Measurements from ENCODE around the gene ONECUT3. TPM values are rescaled to one million over a fixed set of nuclear protein-coding genes. Genes with fewer than 3 reads are reported as not detected.

ONECUT3 gene
- total RNA-seq, 2 donors from 2014 or later, result 0.26 TPM; not detected in 1

- no peak for TF ChIP-seq POLR2A (IDR thresholded peaks at IDR 0.05)
- TF ChIP-seq, protein P1, sequence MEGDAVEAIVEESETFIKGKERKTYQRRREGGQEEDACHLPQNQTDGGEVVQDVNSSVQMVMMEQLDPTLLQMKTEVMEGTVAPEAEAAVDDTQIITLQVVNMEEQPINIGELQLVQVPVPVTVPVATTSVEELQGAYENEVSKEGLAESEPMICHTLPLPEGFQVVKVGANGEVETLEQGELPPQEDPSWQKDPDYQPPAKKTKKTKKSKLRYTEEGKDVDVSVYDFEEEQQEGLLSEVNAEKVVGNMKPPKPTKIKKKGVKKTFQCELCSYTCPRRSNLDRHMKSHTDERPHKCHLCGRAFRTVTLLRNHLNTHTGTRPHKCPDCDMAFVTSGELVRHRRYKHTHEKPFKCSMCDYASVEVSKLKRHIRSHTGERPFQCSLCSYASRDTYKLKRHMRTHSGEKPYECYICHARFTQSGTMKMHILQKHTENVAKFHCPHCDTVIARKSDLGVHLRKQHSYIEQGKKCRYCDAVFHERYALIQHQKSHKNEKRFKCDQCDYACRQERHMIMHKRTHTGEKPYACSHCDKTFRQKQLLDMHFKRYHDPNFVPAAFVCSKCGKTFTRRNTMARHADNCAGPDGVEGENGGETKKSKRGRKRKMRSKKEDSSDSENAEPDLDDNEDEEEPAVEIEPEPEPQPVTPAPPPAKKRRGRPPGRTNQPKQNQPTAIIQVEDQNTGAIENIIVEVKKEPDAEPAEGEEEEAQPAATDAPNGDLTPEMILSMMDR (IDR thresholded peaks at IDR 0.05), result no peak
- DNase-seq, result no peak
- peaks cover 0 to 38% of the 10 kb centered on the region in 2 donors for H3K27me3 ChIP-seq
These were observed 23.8 kb downstream of the ONECUT3 start for GRCh38 chr19:1777149-1777548.

GRCh38 chr19:1779574-1779973 is 26.3 kb downstream of the ONECUT3 start:
- no peak overlapping the region for H3K27ac ChIP-seq
- no peak overlapping the region for H3K4me3 ChIP-seq
- peaks cover 0 to 5% (median 0%) of the 10 kb centered on the region in 3 donors for H3K9me3 ChIP-seq
- peaks cover 0 to 38% of the 10 kb centered on the region in 2 donors for H3K27me3 ChIP-seq
- no peaks in the 10 kb centered on the region for H3K36me3 ChIP-seq (replicated peaks in 1 of 2; ENCODE audit: insufficient read depth in 1 of 2, low read depth in 2 of 2)
- DNase-seq (no peak), ATAC-seq (no peak)
- intact Hi-C loops (cut with DNase I), result no loop called here
- no peaks in the 10 kb centered on the region for H3K4me1 ChIP-seq
- TF ChIP-seq, protein P1 (IDR thresholded peaks at IDR 0.05), result no peak
- no peak for TF ChIP-seq POLR2A (IDR thresholded peaks at IDR 0.05)
- 14 to 15% methylated on average over 16 of the region's 16 CpGs for WGBS, 2 donors

More at GRCh38 chr19:1777149-1777548, 23.8 kb downstream of the ONECUT3 start:
- Histone ChIP-seq H3K9me3 (peaks cover 0 to 5% (median 0%) of the 10 kb centered on the region in 3 donors), H3K4me3 (no peak overlapping the region), H3K4me1 (no peaks in the 10 kb centered on the region), H3K36me3 (replicated peaks in 1 of 2; ENCODE audit: insufficient read depth in 1 of 2, low read depth in 2 of 2) (no peaks in the 10 kb centered on the region), H3K27ac (no peak overlapping the region)
- intact Hi-C loops (cut with DNase I), result no loop called here
- ATAC-seq, result no peak
- 43 to 54% methylated on average over 8 to 10 of the region's 10 CpGs for WGBS, 2 donors

DNA sequence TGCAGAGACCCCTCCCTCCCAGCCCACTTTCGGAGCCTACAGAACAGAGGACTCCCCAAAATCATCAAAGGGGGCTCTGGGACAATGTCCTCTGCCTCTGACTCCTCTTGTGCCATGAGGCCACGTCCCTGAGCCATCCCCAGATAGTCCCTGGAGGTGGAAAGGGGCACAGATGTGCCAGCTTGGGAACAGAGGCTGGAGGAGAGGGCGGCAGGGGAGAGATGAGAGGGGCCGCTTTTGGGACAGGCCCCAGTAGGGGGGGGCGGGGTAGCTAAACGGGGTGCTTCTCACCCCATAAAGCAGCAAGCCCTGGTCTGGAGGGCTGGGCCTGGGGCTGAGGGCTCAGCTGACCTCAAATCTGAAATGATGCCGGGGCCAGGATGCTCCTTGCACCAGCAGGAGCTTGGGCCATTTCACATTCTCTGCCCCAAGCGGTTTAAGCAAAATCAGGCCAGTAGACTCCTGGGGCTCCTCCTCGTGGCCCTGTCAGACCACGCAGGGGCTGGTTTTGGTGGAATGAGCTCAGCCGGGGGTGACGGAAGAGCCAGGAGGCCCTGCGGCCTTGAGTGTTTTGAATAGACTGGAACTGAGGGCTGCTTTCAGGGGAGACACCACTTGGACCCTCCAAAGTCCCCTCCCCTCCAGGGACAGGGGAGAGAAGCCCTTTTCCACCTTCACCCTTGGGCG is 27.1 kb downstream of the ONECUT3 start:
- DNase-seq (no peak), ATAC-seq (no peak)
- intact Hi-C loops (cut with DNase I), result no loop called here
- Histone ChIP-seq H3K4me3 (no peak overlapping the region), H3K4me1 (no peaks in the 10 kb centered on the region), H3K36me3 (replicated peaks in 1 of 2; ENCODE audit: insufficient read depth in 1 of 2, low read depth in 2 of 2) (no peaks in the 10 kb centered on the region), H3K27me3 (peaks cover 0 to 30% of the 10 kb centered on the region in 2 donors), H3K9me3 (peaks cover 0 to 5% (median 0%) of the 10 kb centered on the region in 3 donors), H3K27ac (no peak overlapping the region)
- TF ChIP-seq, protein P1 (IDR thresholded peaks at IDR 0.05), result no peak
- no peak for TF ChIP-seq POLR2A (IDR thresholded peaks at IDR 0.05)
- WGBS, 2 donors, result 19 to 24% methylated on average over 4 to 14 of the region's 14 CpGs

DNA sequence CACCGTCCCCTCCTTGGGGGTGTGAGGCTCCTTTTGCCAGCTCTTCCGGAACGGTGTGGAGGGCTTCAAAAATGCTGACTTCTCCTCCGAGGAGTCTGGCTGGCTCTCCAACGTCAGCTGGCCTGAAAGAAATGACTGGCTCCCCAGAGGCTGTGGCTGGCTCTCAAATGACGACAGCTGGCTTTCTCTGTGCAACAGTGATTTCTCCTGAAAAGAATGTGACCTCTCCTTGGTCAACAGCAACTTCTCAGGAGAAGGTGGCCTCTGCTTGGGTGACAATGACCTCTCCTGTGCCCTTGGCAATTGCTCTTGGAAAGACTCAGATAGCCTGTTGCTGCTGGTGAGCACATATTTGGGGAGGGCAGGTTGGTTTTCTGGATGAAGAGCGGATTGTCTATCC is 29.2 kb downstream of the ONECUT3 start:
- ATAC-seq (no peak), DNase-seq (no peak)
- peaks cover 0 to 12% of the 10 kb centered on the region in 2 donors for H3K27me3 ChIP-seq
- H3K4me1 ChIP-seq, result no peaks in the 10 kb centered on the region
- no peak overlapping the region for H3K27ac ChIP-seq
- peaks cover 0 to 5% (median 0%) of the 10 kb centered on the region in 3 donors for H3K9me3 ChIP-seq
- intact Hi-C loops (cut with DNase I), result no loop called here
- no peak overlapping the region for H3K4me3 ChIP-seq
- WGBS, 2 donors, result 17 to 48% methylated on average over 1 to 7 of the region's 7 CpGs
- no peak for TF ChIP-seq POLR2A (IDR thresholded peaks at IDR 0.05)
- no peaks in the 10 kb centered on the region for H3K36me3 ChIP-seq (replicated peaks in 1 of 2; ENCODE audit: insufficient read depth in 1 of 2, low read depth in 2 of 2)

DNA sequence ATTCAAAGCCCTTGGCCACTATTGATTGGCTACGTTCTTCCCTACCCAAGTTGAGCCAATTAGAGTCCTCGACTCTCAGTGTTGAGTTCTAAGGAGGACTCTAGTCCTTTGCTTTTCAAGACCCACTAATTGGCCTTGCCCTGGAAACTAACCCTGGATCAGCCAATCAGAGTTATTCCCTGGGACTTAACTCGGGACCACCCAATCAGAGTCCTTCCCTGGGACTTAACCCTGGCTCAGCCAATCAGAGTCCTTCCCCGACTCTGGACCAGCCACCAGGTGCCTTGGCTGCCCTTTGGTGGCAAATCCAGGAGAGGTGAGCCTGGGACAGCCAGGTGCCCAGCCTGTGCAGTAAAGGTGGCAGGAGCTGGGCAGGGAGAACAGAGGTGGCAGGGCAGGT is 30.0 kb downstream of the ONECUT3 start:
- Histone ChIP-seq H3K9me3 (peaks cover 0 to 5% (median 0%) of the 10 kb centered on the region in 3 donors), H3K4me3 (no peak overlapping the region), H3K27me3 (peaks cover 0 to 15% of the 10 kb centered on the region in 2 donors), H3K36me3 (replicated peaks in 1 of 2; ENCODE audit: insufficient read depth in 1 of 2, low read depth in 2 of 2) (no peaks in the 10 kb centered on the region), H3K27ac (no peak overlapping the region), H3K4me1 (no peaks in the 10 kb centered on the region)
- 70 to 83% methylated on average over 3 to 4 of the region's 4 CpGs for WGBS, 2 donors
- ATAC-seq (no peak), DNase-seq (no peak)
- TF ChIP-seq POLR2A (IDR thresholded peaks at IDR 0.05), result no peak
- TF ChIP-seq, protein P1 (IDR thresholded peaks at IDR 0.05), result no peak
- intact Hi-C loops (cut with DNase I), result no loop called here
